ENCODE measurements around the gene HOXB6.

- TF ChIP-seq POLR2A (IDR thresholded peaks at IDR 0.05) (no peak), CTCF (IDR thresholded peaks at IDR 0.05) (no peak)
Observed at GRCh38 chr17:48586355-48587258, 18.2 kb downstream of the HOXB6 start.
